ENCODE results near the gene GTF2B.

DNA sequence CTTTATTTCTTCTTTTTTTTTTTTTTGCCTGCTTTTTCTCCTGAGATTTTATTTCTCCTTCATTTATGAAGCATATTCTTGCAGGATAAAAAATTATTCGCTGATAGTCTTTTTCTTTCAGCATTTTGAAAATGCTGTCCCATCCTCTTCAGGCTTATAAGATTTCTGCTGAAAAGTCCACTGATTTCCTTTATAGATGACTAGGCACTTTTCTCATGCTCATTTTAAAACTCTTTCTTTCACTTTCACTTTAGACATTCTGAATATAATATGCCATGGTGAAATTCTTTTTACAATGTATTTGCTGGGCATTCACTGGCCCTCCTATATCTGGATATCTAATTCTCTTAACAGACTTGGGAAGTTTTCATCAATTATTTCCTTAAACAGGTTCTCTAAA lies 25.5 kb upstream of the GTF2B start:
- TF ChIP-seq, protein P1, sequence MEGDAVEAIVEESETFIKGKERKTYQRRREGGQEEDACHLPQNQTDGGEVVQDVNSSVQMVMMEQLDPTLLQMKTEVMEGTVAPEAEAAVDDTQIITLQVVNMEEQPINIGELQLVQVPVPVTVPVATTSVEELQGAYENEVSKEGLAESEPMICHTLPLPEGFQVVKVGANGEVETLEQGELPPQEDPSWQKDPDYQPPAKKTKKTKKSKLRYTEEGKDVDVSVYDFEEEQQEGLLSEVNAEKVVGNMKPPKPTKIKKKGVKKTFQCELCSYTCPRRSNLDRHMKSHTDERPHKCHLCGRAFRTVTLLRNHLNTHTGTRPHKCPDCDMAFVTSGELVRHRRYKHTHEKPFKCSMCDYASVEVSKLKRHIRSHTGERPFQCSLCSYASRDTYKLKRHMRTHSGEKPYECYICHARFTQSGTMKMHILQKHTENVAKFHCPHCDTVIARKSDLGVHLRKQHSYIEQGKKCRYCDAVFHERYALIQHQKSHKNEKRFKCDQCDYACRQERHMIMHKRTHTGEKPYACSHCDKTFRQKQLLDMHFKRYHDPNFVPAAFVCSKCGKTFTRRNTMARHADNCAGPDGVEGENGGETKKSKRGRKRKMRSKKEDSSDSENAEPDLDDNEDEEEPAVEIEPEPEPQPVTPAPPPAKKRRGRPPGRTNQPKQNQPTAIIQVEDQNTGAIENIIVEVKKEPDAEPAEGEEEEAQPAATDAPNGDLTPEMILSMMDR (conservative IDR thresholded peaks at IDR 0.05; ENCODE audit: low read depth, low read length), result no peak
- no peak for TF ChIP-seq EZH2 (IDR thresholded peaks at IDR 0.05; ENCODE audit: borderline replicate concordance, low read depth, low read length, poor library complexity, severe bottlenecking)
